ENCODE data around the gene ADCY9. TPM values are rescaled to one million over a fixed set of nuclear protein-coding genes. Genes with fewer than 3 reads are reported as not detected.
"Not testable (repeated sequence)": the region's sequence is repeated elsewhere in the genome, so short reads cannot be mapped to it uniquely, and the experiment has no call there.

ADCY9 gene
- polyA plus RNA-seq, 4 donors = 8.7 to 10.9 (median 9.4) TPM

- no peak for DNase-seq (ENCODE audit: low read depth in 4 of 4, low spot score in 2 of 4)
These were observed 73.7 kb downstream of the ADCY9 start for GRCh38 chr16:4042581-4042980.

GRCh38 chr16:4038448-4038847, 77.8 kb downstream of the ADCY9 start:
- no peak for DNase-seq (ENCODE audit: low read depth in 4 of 4, low spot score in 2 of 4)

GRCh38 chr16:4036952-4037351, 79.3 kb downstream of the ADCY9 start:
- DNase-seq (ENCODE audit: low read depth in 4 of 4, low spot score in 2 of 4) = not testable (repeated sequence)

- DNase-seq (ENCODE audit: low read depth in 4 of 4, low spot score in 2 of 4) = no peak
These were observed 81.3 kb downstream of the ADCY9 start for GRCh38 chr16:4034963-4035362.

GRCh38 chr16:4033951-4034350, 82.3 kb downstream of the ADCY9 start:
- DNase-seq (ENCODE audit: low read depth in 4 of 4, low spot score in 2 of 4) = no peak

GRCh38 chr16:4032768-4033167, 83.5 kb downstream of the ADCY9 start:
- DNase-seq (ENCODE audit: low read depth in 4 of 4, low spot score in 2 of 4) = no peak

GRCh38 chr16:4028144-4028543, 88.1 kb downstream of the ADCY9 start:
- no peak for DNase-seq (ENCODE audit: low read depth in 4 of 4, low spot score in 2 of 4)

- no peak for DNase-seq (ENCODE audit: low read depth in 4 of 4, low spot score in 2 of 4)
These were observed 89.4 kb downstream of the ADCY9 start for GRCh38 chr16:4026854-4027253.

- DNase-seq (ENCODE audit: low read depth in 4 of 4, low spot score in 2 of 4) = no peak
These were observed 90.8 kb downstream of the ADCY9 start for GRCh38 chr16:4025428-4025827.

GRCh38 chr16:4021916-4022315, 94.3 kb downstream of the ADCY9 start:
- DNase-seq (ENCODE audit: low read depth in 4 of 4, low spot score in 2 of 4) = no peak

- no peak for DNase-seq (ENCODE audit: low read depth in 4 of 4, low spot score in 2 of 4)
These were observed 95.0 kb downstream of the ADCY9 start for GRCh38 chr16:4021070-4021779.

- DNase-seq (ENCODE audit: low read depth in 4 of 4, low spot score in 2 of 4) = no peak
These were observed 96.9 kb downstream of the ADCY9 start for GRCh38 chr16:4019371-4019791.

GRCh38 chr16:4018391-4018790, 97.9 kb downstream of the ADCY9 start:
- no peak for DNase-seq (ENCODE audit: low read depth in 4 of 4, low spot score in 2 of 4)

GRCh38 chr16:4017807-4018206, 98.4 kb downstream of the ADCY9 start:
- no peak for DNase-seq (ENCODE audit: low read depth in 4 of 4, low spot score in 2 of 4)

GRCh38 chr16:4016658-4017057, 99.6 kb downstream of the ADCY9 start:
- DNase-seq (ENCODE audit: low read depth in 4 of 4, low spot score in 2 of 4) = no peak

- no peak for DNase-seq (ENCODE audit: low read depth in 4 of 4, low spot score in 2 of 4)
These were observed 100.3 kb downstream of the ADCY9 start for GRCh38 chr16:4016005-4016352.

GRCh38 chr16:4015275-4016004, 100.8 kb downstream of the ADCY9 start:
- DNase-seq (ENCODE audit: low read depth in 4 of 4, low spot score in 2 of 4) = no peak

- no peak for DNase-seq (ENCODE audit: low read depth in 4 of 4, low spot score in 2 of 4)
These were observed 104.2 kb downstream of the ADCY9 start for GRCh38 chr16:4011940-4012629.

- no peak for DNase-seq (ENCODE audit: low read depth in 4 of 4, low spot score in 2 of 4)
These were observed 104.9 kb downstream of the ADCY9 start for GRCh38 chr16:4011225-4011939.

- no peak for DNase-seq (ENCODE audit: low read depth in 4 of 4, low spot score in 2 of 4)
These were observed 105.8 kb downstream of the ADCY9 start for GRCh38 chr16:4010225-4011158.
